Body of pancreas (tissue), 4 donors: ENCODE results near the gene IL37.

ENCODE experiments used
- POLR2A ChIP-seq, 3 donors: fragments of 450-650 bp; IDR thresholded peaks; one replicate each; pipeline ENCODE4 v1.6.1; 2016; ENCODE audit warnings: antibody characterized with exemption in 3 of 3, mild to moderate bottlenecking in 2 of 3
- TF ChIP-seq, protein P1 (sequence below), 7 experiments: fragments of 450-650 bp in 4 of 7; fragments of 200-600 bp in 3 of 7; sonication (generic) in 3 of 7; IDR thresholded peaks; one replicate each; pipeline ENCODE4 v1.5.1; 2016 to 2019; ENCODE audit warnings: antibody characterized with exemption in 7 of 7

DNA sequence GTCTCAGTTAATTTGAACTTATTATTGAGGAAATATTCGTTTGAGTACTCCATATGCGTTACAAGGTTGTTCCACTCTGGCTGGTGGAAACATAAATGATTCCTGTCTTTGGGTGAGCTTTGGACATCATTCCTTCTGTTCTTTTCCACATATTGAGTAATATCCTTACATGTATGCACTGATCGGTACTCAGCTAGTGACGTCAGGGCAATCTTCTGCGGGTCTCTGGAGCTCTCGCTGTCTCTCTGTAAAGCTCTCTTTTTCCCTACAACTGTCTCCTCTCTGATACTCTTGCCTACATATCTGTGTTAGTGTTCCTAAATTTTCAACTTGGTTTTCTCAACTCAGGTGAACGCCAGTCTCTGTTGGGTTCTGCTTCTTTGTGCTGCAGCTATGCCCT is 43.4 kb downstream of the IL37 start:
- TF ChIP-seq, protein P1, sequence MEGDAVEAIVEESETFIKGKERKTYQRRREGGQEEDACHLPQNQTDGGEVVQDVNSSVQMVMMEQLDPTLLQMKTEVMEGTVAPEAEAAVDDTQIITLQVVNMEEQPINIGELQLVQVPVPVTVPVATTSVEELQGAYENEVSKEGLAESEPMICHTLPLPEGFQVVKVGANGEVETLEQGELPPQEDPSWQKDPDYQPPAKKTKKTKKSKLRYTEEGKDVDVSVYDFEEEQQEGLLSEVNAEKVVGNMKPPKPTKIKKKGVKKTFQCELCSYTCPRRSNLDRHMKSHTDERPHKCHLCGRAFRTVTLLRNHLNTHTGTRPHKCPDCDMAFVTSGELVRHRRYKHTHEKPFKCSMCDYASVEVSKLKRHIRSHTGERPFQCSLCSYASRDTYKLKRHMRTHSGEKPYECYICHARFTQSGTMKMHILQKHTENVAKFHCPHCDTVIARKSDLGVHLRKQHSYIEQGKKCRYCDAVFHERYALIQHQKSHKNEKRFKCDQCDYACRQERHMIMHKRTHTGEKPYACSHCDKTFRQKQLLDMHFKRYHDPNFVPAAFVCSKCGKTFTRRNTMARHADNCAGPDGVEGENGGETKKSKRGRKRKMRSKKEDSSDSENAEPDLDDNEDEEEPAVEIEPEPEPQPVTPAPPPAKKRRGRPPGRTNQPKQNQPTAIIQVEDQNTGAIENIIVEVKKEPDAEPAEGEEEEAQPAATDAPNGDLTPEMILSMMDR (IDR thresholded peaks at IDR 0.05) = no peak
- no peak for TF ChIP-seq POLR2A (IDR thresholded peaks at IDR 0.05)
